ENCODE measurements around the gene MYADML2.

MYADML2 gene

DNA sequence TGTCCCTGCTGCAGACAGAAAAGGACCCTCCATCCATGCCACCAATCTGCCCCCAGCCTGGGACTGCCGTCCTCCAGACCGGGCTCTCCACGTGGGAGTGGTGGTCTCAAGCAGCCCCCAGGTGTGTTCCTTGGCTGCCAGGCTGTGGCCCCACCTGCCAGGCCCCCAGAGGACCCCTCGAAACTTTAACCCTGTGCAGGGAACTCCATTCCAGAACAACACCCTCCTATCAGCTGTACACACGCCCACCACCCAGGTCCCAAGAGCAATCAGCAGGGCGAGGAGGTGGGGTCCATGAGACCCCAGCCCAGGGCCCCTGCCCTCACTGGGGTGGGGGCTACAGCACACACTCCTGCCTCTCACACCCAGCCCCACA lies 11.3 kb downstream of the MYADML2 start:
- TF ChIP-seq, protein P1, sequence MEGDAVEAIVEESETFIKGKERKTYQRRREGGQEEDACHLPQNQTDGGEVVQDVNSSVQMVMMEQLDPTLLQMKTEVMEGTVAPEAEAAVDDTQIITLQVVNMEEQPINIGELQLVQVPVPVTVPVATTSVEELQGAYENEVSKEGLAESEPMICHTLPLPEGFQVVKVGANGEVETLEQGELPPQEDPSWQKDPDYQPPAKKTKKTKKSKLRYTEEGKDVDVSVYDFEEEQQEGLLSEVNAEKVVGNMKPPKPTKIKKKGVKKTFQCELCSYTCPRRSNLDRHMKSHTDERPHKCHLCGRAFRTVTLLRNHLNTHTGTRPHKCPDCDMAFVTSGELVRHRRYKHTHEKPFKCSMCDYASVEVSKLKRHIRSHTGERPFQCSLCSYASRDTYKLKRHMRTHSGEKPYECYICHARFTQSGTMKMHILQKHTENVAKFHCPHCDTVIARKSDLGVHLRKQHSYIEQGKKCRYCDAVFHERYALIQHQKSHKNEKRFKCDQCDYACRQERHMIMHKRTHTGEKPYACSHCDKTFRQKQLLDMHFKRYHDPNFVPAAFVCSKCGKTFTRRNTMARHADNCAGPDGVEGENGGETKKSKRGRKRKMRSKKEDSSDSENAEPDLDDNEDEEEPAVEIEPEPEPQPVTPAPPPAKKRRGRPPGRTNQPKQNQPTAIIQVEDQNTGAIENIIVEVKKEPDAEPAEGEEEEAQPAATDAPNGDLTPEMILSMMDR (IDR thresholded peaks at IDR 0.05) = no peak
- Histone ChIP-seq H3K4me1 (ENCODE audit: control insufficient read depth in 1 of 2, insufficient read depth in 1 of 2, low read depth in 1 of 2, low read length in 1 of 2) (peaks cover 21 to 23% of the 10 kb centered on the region in 2 experiments), H3K27ac (no peak overlapping the region), H3K36me3 (no peaks in the 10 kb centered on the region), H3K9me3 (no peaks in the 10 kb centered on the region), H3K4me3 (ENCODE audit: low read depth in 1 of 2, low read length in 1 of 2) (no peak overlapping the region), H3K27me3 (peaks cover 100% of the 10 kb centered on the region)

DNA sequence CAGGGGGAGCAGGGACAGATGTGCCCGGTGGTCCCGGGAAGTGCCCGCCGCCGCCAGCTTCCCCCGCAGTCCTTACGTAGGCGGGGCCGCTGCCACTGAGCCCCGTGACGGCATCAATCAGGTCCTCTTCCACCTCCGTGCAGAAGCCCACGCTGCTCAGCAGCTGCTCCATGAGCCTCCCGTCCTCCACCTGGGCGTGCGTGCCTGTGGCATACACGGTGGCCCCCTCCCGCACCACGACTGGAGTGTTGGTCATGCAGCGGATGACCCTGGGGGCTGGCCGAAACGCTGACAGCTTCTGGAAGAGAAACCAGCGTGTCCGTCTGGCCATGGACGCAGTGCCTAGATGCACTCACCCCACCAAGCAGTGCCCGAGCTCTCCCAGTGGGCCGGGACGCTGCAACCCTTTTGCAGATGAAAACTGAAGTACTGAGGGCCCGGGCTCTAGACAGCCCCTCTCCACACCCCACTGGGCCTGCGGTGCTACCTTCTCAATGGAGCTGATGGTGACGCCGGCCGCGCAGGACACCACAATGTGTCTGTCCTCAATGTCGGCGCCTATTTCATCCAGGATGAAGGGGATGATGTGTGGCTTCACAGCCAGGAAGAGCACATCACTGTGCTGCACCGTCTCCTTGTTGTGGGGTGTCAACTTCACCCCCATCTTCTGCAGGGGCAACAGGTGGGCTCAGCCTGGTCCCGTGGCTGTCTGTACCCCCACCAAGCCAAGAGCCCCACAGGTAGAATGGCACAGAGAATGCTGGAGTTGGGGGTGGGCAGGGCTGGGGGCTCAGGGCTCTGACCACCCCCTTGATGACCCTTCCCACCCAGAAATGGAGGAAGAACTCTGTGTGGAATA lies 12.0 kb downstream of the MYADML2 start:
- TF ChIP-seq, protein P1 (IDR thresholded peaks at IDR 0.05) = no peak
- Histone ChIP-seq H3K36me3 (no peaks in the 10 kb centered on the region), H3K4me1 (ENCODE audit: control insufficient read depth in 1 of 2, insufficient read depth in 1 of 2, low read depth in 1 of 2, low read length in 1 of 2) (peaks cover 21 to 23% of the 10 kb centered on the region in 2 experiments), H3K27me3 (peaks cover 100% of the 10 kb centered on the region), H3K27ac (no peak overlapping the region), H3K9me3 (no peaks in the 10 kb centered on the region), H3K4me3 (ENCODE audit: low read depth in 1 of 2, low read length in 1 of 2) (no peak overlapping the region)

DNA sequence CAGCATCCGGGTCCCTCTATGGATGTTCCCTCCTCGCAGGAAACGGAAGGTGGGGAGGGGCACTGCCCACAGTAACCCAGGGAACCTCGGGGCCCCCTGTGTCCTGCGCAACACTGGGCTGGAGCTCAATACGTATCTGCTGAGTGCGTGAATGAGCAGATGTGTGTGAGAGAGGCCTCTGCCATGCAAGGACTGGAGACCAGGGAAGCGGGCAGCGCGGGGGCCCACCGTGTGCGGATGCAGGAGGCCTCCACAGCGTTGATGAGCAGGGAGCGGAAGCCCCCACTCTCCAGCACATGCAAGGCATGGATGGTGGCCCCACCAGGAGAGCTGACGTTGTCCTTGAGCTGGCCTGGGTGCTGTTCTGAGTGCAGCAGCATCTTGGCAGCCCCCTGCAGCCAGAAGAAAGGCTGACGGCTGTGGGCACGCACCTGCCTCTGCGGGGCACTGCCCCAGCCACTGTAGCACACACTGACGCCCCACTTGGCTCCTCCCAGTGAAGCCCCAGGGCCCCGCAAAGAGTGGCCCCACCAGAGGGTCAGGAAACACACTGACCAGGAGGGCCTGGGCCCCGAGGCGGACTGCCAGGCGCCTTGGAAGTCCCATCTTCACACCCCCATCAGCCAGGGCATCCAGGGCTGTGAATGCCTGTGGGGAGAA lies 12.8 kb downstream of the MYADML2 start:
- Histone ChIP-seq H3K27me3 (peaks cover 100% of the 10 kb centered on the region), H3K4me1 (ENCODE audit: control insufficient read depth in 1 of 2, insufficient read depth in 1 of 2, low read depth in 1 of 2, low read length in 1 of 2) (peaks cover 21 to 23% of the 10 kb centered on the region in 2 experiments), H3K4me3 (ENCODE audit: low read depth in 1 of 2, low read length in 1 of 2) (no peak overlapping the region), H3K27ac (no peak overlapping the region), H3K36me3 (no peaks in the 10 kb centered on the region), H3K9me3 (no peaks in the 10 kb centered on the region)
- TF ChIP-seq, protein P1 (IDR thresholded peaks at IDR 0.05) = no peak

DNA sequence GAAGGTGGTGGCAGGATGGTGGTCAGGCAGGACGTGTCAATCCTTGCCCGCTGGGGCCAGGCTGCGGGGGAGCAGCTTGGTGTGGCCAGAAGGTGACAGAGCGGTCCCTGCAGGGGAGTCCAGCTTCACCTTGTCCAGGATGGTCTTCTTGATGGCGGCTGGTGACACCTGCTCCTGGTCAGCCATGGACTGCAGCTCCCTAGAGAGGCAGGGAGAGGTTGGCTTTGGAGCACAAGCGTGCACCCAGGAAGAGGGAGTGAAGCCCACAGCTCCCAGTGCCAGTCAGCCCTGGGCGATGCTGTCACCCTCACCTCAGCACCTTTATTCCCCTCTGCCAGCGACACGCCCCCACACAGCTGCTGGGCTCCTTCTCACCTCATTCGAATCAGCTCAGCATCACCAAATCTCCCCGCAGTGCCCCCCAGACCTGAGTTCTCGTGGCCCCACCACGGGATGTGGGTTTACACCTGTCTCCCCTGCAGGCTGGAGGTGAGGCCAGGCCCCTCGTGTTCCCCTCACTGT lies 13.8 kb downstream of the MYADML2 start:
- Histone ChIP-seq H3K4me3 (ENCODE audit: low read depth in 1 of 2, low read length in 1 of 2) (no peak overlapping the region), H3K27ac (no peak overlapping the region), H3K4me1 (ENCODE audit: control insufficient read depth in 1 of 2, insufficient read depth in 1 of 2, low read depth in 1 of 2, low read length in 1 of 2) (peaks cover 28 to 32% of the 10 kb centered on the region in 2 experiments), H3K9me3 (no peaks in the 10 kb centered on the region), H3K36me3 (no peaks in the 10 kb centered on the region), H3K27me3 (peaks cover 100% of the 10 kb centered on the region)
- TF ChIP-seq, protein P1 (IDR thresholded peaks at IDR 0.05) = no peak

DNA sequence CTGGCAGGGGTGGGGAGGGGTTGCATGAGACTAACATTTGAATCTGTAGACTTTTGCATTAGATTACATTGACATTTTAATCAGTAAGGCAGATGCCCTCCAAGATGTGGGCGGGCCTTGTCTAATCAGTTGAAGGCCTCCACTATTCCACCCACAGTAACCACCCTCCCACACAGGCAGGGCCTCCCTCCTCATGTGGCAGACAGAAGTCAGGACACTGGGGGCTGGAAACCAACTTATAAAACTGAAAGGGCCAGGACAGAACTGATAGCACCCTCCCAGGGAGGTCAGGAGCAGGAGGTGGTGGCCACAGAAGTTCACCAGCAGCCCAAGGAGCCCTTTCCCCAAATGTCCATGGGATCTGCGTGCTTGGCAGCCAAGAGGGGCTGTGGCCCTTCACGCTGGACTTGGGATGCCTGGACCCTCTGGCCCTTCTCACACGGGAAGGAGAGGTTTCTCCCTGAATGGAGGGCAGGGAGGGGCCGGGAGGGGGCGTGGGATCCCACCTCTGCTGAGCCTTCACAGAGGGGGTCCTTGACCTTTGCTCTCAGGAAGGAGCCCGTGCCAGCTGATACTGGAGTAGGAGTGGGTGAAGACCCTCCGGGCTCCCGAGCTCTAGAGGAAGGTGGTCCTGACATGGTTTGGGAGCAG lies 14.6 kb downstream of the MYADML2 start:
- Histone ChIP-seq H3K4me3 (ENCODE audit: low read depth in 1 of 2, low read length in 1 of 2) (no peak overlapping the region), H3K27me3 (peaks cover 97% of the 10 kb centered on the region), H3K9me3 (no peaks in the 10 kb centered on the region), H3K36me3 (no peaks in the 10 kb centered on the region), H3K4me1 (ENCODE audit: control insufficient read depth in 1 of 2, insufficient read depth in 1 of 2, low read depth in 1 of 2, low read length in 1 of 2) (peaks cover 30 to 36% of the 10 kb centered on the region in 2 experiments), H3K27ac (no peak overlapping the region)
- TF ChIP-seq, protein P1 (IDR thresholded peaks at IDR 0.05) = no peak
